Fibroblast of lung (primary cell): ENCODE measurements around the gene NACAD. TPM values are rescaled to one million over a fixed set of nuclear protein-coding genes. Genes with fewer than 3 reads are reported as not detected.

Experiments
- DNase-seq, 2 donors: peaks; one replicate each; pipeline versions ENCODE4 v3.0.0 to v3.0.0-alpha.2; 2010; ENCODE audit warnings: low read depth in 2 of 2
- H2AFZ ChIP-seq: 2 replicates; pipeline ENCODE4 v1.5.1; 2012; ENCODE audit warnings: low read length, control low read depth, inconsistent platforms
- H3K27ac ChIP-seq: 2 replicates; pipeline ENCODE4 v1.5.1; 2011; ENCODE audit warnings: low read length, control low read depth; ENCODE audit not compliant: insufficient read depth
- H3K27me3 ChIP-seq: 2 replicates; pipeline ENCODE4 v1.5.1; 2011; ENCODE audit warnings: mild to moderate bottlenecking, low read length; ENCODE audit not compliant: control insufficient read depth, insufficient read depth
- H3K36me3 ChIP-seq: 2 replicates; pipeline ENCODE4 v1.5.1; 2011; ENCODE audit warnings: low read length; ENCODE audit not compliant: control insufficient read depth, insufficient read depth
- H3K4me1 ChIP-seq: 2 replicates; pipeline ENCODE4 v1.5.1; 2011; ENCODE audit warnings: low read length; ENCODE audit not compliant: control insufficient read depth, insufficient read depth; ENCODE audit errors: extremely low read depth
- H3K4me2 ChIP-seq: 2 replicates; pipeline ENCODE4 v1.5.1; 2011; ENCODE audit warnings: low read length, control low read depth; ENCODE audit not compliant: insufficient read depth; ENCODE audit errors: extremely low read depth
- H3K4me3 ChIP-seq, 4 experiments: fragments of 200-600 bp in 1 of 4; sonication (generic) in 1 of 4; replicated peaks in 1 of 4; 2 replicates each; pipeline ENCODE4 v1.5.1; 2011 to 2016; ENCODE audit warnings: low read length in 4 of 4, low read depth in 3 of 4, mild to moderate bottlenecking in 3 of 4, control low read depth in 2 of 4, inconsistent platforms in 1 of 4, mixed read lengths in 1 of 4; ENCODE audit not compliant: insufficient read depth in 1 of 4; ENCODE audit errors: control extremely low read depth in 1 of 4
- H3K79me2 ChIP-seq: 2 replicates; pipeline ENCODE4 v1.5.1; 2012; ENCODE audit warnings: mild to moderate bottlenecking, low read length, inconsistent platforms; ENCODE audit not compliant: control insufficient read depth, insufficient read depth
- H3K9ac ChIP-seq: 2 replicates; pipeline ENCODE4 v1.5.1; 2011; ENCODE audit warnings: mild to moderate bottlenecking, low read length, control low read depth; ENCODE audit not compliant: insufficient read depth
- H3K9me3 ChIP-seq: 2 replicates; pipeline ENCODE4 v1.5.1; 2012; ENCODE audit warnings: low read depth, low read length; ENCODE audit not compliant: control insufficient read depth, insufficient read depth
- H4K20me1 ChIP-seq: 2 replicates; pipeline ENCODE4 v1.5.1; 2011; ENCODE audit warnings: low read length; ENCODE audit not compliant: control insufficient read depth, insufficient read depth; ENCODE audit errors: extremely low read depth
- EZH2 ChIP-seq: IDR thresholded peaks from 2 replicates; pipeline ENCODE4 v1.5.1; 2012; ENCODE audit warnings: low read length, control low read depth, mild to moderate bottlenecking; ENCODE audit errors: missing control alignments
- polyA plus RNA-seq, 2 donors: library from polyadenylated mRNA; depleted of rRNA in 1 of 2; stranded (reverse) in 1 of 2; unstranded in 1 of 2; fragments of >200 nt; gene quantifications; 2 replicates each; pipeline ENCODE4 v1.2.1, GENCODE V29; 2011 to 2012; ENCODE audit warnings: missing spikeins in 1 of 2
- total RNA-seq: library from RNA; depleted of rRNA; stranded (reverse); fragments of >200 nt; gene quantifications from 2 replicates; pipeline ENCODE4 v1.2.1, GENCODE V29; 2014
- TF ChIP-seq, protein P1 (sequence below), 2 donors: IDR thresholded peaks in 1 of 2; conservative IDR thresholded peaks in 1 of 2; 1 replicate in 1 of 2; 2 replicates in 1 of 2; pipeline ENCODE4 v1.5.1; 2011 to 2012; ENCODE audit warnings: low read length in 2 of 2, control low read depth in 1 of 2, inconsistent platforms in 1 of 2, low read depth in 1 of 2, mild to moderate bottlenecking in 1 of 2

The NACAD gene
- total and polyA plus RNA-seq, 2 donors (not counting 1 experiment from before 2014, with no cell fraction given) = 0.41 to 2.8 TPM

GRCh38 chr7:45100761-45101480 lies 12.2 kb upstream of the NACAD start:
- Histone ChIP-seq H4K20me1 (no peaks in the 10 kb centered on the region), H3K4me1 (no peaks in the 10 kb centered on the region), H3K27ac (no peak overlapping the region), H2AFZ (no peak overlapping the region), H3K36me3 (peaks cover 38% of the 10 kb centered on the region), H3K4me2 (no peak overlapping the region), H3K9ac (no peak overlapping the region), H3K4me3 (no peak overlapping the region), H3K27me3 (no peaks in the 10 kb centered on the region), H3K9me3 (no peaks in the 10 kb centered on the region), H3K79me2 (peaks cover 4% of the 10 kb centered on the region)
- TF ChIP-seq EZH2 = no peak
- TF ChIP-seq, protein P1, sequence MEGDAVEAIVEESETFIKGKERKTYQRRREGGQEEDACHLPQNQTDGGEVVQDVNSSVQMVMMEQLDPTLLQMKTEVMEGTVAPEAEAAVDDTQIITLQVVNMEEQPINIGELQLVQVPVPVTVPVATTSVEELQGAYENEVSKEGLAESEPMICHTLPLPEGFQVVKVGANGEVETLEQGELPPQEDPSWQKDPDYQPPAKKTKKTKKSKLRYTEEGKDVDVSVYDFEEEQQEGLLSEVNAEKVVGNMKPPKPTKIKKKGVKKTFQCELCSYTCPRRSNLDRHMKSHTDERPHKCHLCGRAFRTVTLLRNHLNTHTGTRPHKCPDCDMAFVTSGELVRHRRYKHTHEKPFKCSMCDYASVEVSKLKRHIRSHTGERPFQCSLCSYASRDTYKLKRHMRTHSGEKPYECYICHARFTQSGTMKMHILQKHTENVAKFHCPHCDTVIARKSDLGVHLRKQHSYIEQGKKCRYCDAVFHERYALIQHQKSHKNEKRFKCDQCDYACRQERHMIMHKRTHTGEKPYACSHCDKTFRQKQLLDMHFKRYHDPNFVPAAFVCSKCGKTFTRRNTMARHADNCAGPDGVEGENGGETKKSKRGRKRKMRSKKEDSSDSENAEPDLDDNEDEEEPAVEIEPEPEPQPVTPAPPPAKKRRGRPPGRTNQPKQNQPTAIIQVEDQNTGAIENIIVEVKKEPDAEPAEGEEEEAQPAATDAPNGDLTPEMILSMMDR (conservative IDR thresholded peaks at IDR 0.05 in 1 of 2, IDR thresholded peaks at IDR 0.05 in 1 of 2; ENCODE audit: low read depth in 1 of 2, low read length in 2 of 2) = no peak
- no peak for DNase-seq

GRCh38 chr7:45099891-45100760 lies 11.4 kb upstream of the NACAD start:
- H3K4me1 ChIP-seq = no peaks in the 10 kb centered on the region
- peaks cover 33% of the 10 kb centered on the region for H3K36me3 ChIP-seq
- no peak overlapping the region for H3K9ac ChIP-seq
- no peak for DNase-seq
- no peaks in the 10 kb centered on the region for H3K79me2 ChIP-seq
- TF ChIP-seq, protein P1 (conservative IDR thresholded peaks at IDR 0.05 in 1 of 2, IDR thresholded peaks at IDR 0.05 in 1 of 2; ENCODE audit: low read depth in 1 of 2, low read length in 2 of 2) = no peak
- no peak for TF ChIP-seq EZH2
- H3K27ac ChIP-seq = no peak overlapping the region
- H3K4me3 ChIP-seq = no peak overlapping the region
- H2AFZ ChIP-seq = no peak overlapping the region
- no peak overlapping the region for H3K4me2 ChIP-seq
- no peaks in the 10 kb centered on the region for H3K9me3 ChIP-seq
- no peaks in the 10 kb centered on the region for H4K20me1 ChIP-seq
- H3K27me3 ChIP-seq = no peaks in the 10 kb centered on the region
